Activated B cell treated with CpG ODN at 0.5 μM for 24 hours (primary cell): Measurements from ENCODE around the gene C1QTNF1. TPM values are rescaled to one million over a fixed set of nuclear protein-coding genes. Genes with fewer than 3 reads are reported as not detected.
A peak's percentile ranks its signal among the peaks of the same experiment; 100 is the strongest.

Experiments
- ATAC-seq: fragments of 200-7000 bp; cut with Tn5 transposase; one replicate; pipeline ENCODE4 v1.10.0; 2021; ENCODE audit warnings: low read depth, mild to moderate bottlenecking, moderate library complexity
- CTCF ChIA-PET: fragments of 350-600 bp; sonication (Branson Sonifier 250); formaldehyde crosslinking; loops from one replicate; lab custom pipeline; 2021; ENCODE audit warnings: antibody characterized with exemption; lab: Charles Lee
- POLR2A ChIA-PET: fragments of 350-600 bp; sonication (Branson Sonifier 250); formaldehyde crosslinking; loops from one replicate; lab custom pipeline; 2021; ENCODE audit warnings: antibody characterized with exemption; lab: Charles Lee
- DNase-seq: peaks from one replicate; pipeline ENCODE4 v3.0.0; 2022
- H3K27ac Mint-ChIP-seq: one replicate; pipeline ENCODE4 v1.8.0; 2020; ENCODE audit warnings: mixed read lengths
- H3K27me3 Mint-ChIP-seq: one replicate; pipeline ENCODE4 v1.8.0; 2021; ENCODE audit warnings: mixed read lengths
- H3K36me3 Mint-ChIP-seq: one replicate; pipeline ENCODE4 v1.8.0; 2021; ENCODE audit warnings: low read depth, mixed read lengths
- H3K4me1 Mint-ChIP-seq: one replicate; pipeline ENCODE4 v1.8.0; 2021; ENCODE audit warnings: mixed read lengths
- H3K4me3 Mint-ChIP-seq: one replicate; pipeline ENCODE4 v1.8.0; 2020; ENCODE audit warnings: mild to moderate bottlenecking, mixed read lengths
- H3K9me3 Mint-ChIP-seq: one replicate; pipeline ENCODE4 v1.8.0; 2020; ENCODE audit warnings: mixed read lengths
- CTCF ChIP-seq: fragments of 200-600 bp; IDR thresholded peaks from one replicate; pipeline ENCODE4 v1.8.0; 2022; ENCODE audit warnings: antibody characterized with exemption, mild to moderate bottlenecking
- intact Hi-C: fragments of 100-400 bp; cut with micrococcal nuclease; formaldehyde crosslinking; loops from one replicate; pipeline ENCODE4 v1.15.1; 2024
- total RNA-seq: library from RNA; stranded (reverse); gene quantifications from 2 replicates; pipeline ENCODE4 v1.2.3, GENCODE V29; 2022

The C1QTNF1 gene
- not detected in 2 replicates for total RNA-seq

GRCh38 chr17:79023886-79024771 is at the start of gene C1QTNF1:
Gene C1QTNF1, plus strand, starts transcription at chr17:79024169. Its CDS starts 19,800 bp downstream, at chr17:79043969.
- CTCF ChIA-PET: no interaction called here
- intact Hi-C loops: no loop called here
- POLR2A ChIA-PET: no interaction called here
- TF ChIP-seq CTCF: no peak
- DNase-seq: peak; percentile 38
- Mint-ChIP-seq H3K4me1 (peaks cover 10% of the 10 kb centered on the region), H3K36me3 (no peaks in the 10 kb centered on the region), H3K9me3 (no peaks in the 10 kb centered on the region), H3K27ac (no peak within 1 kb of the TSS), H3K27me3 (peaks cover 46% of the 10 kb centered on the region), H3K4me3 (peak within 1 kb of the TSS; percentile 80)
- ATAC-seq: peak; percentile 91

- Mint-ChIP-seq H3K4me3 (no peak overlapping the region), H3K27ac (no peak overlapping the region), H3K9me3 (no peaks in the 10 kb centered on the region), H3K36me3 (no peaks in the 10 kb centered on the region), H3K27me3 (no peaks in the 10 kb centered on the region), H3K4me1 (peaks cover 14% of the 10 kb centered on the region)
- ATAC-seq (no peak), DNase-seq (no peak)
- intact Hi-C loops: loop anchor here (5.0 kb wide), 1 partner anchor 528 kb away; no protein-coding TSS in a partner anchor
- no peak for TF ChIP-seq CTCF
- POLR2A ChIA-PET: no interaction called here
- CTCF ChIA-PET: no interaction called here
These were observed 49.1 kb upstream of the C1QTNF1 start for GRCh38 chr17:78974635-78975591.

- no peak for TF ChIP-seq CTCF
- DNase-seq (no peak), ATAC-seq (peak; percentile 70)
- Mint-ChIP-seq H3K4me1 (peaks cover 11% of the 10 kb centered on the region), H3K4me3 (no peak overlapping the region), H3K36me3 (no peaks in the 10 kb centered on the region), H3K27me3 (no peaks in the 10 kb centered on the region), H3K27ac (no peak overlapping the region), H3K9me3 (no peaks in the 10 kb centered on the region)
- ChIA-PET POLR2A (interaction anchor here (0.6 to 0.8 kb wide), 2 partner anchors 389 to 480 kb away, joined by 3 read pairs; no protein-coding TSS in a partner anchor), CTCF (no interaction called here)
- intact Hi-C loops: no loop called here
These were observed 46.9 kb upstream of the C1QTNF1 start for GRCh38 chr17:78976907-78977680.

- no peaks in the 10 kb centered on the region for H3K36me3 Mint-ChIP-seq
- H3K4me3 Mint-ChIP-seq: no peak overlapping the region
- no peaks in the 10 kb centered on the region for H3K27me3 Mint-ChIP-seq
- H3K27ac Mint-ChIP-seq: no peak overlapping the region
- no peaks in the 10 kb centered on the region for H3K9me3 Mint-ChIP-seq
- TF ChIP-seq CTCF: no peak
- no peak for ATAC-seq
- peaks cover 11% of the 10 kb centered on the region for H3K4me1 Mint-ChIP-seq
- POLR2A ChIA-PET: no interaction called here
- DNase-seq: no peak
- CTCF ChIA-PET: no interaction called here
- intact Hi-C loops: no loop called here
These were observed 46.4 kb upstream of the C1QTNF1 start for GRCh38 chr17:78977681-78977943.
